Caco-2 (cell line): ENCODE results near the gene TMEM156. TPM values are rescaled to one million over a fixed set of nuclear protein-coding genes. Genes with fewer than 3 reads are reported as not detected.

Source experiments
- BruUV-seq: library from RNA; stranded (reverse); fragments of 400-500 nt; replicated peaks from 2 replicates; lab custom pipeline; 2021; lab: Mats Ljungman, UMichigan
- CTCF ChIA-PET: fragments of 300-600 bp; sonication (Branson Sonifier 250); formaldehyde crosslinking; loops from one replicate; lab custom pipeline; 2022; ENCODE audit warnings: antibody characterized with exemption; lab: Charles Lee
- POLR2A ChIA-PET: fragments of 300-600 bp; sonication (Branson Sonifier 250); formaldehyde crosslinking; loops from one replicate; lab custom pipeline; 2022; ENCODE audit warnings: antibody characterized with exemption; lab: Charles Lee
- DNase-seq, 2 experiments: peaks; one replicate each; pipeline versions ENCODE4 v3.0.0 to v3.0.0-alpha.2; 2020 to 2022
- H3K27me3 ChIP-seq: replicated peaks from 2 replicates; pipeline ENCODE4 v1.6.0; 2011; ENCODE audit warnings: low read length; ENCODE audit not compliant: control insufficient read depth, insufficient read depth
- H3K36me3 ChIP-seq: 2 replicates; pipeline ENCODE4 v1.5.1; 2011; ENCODE audit warnings: low read length; ENCODE audit not compliant: control insufficient read depth, insufficient read depth
- H3K4me1 ChIP-seq: fragments of 250-450 bp; sonication (Bioruptor Pico); 2 replicates; pipeline ENCODE4 v1.5.1; 2020; ENCODE audit warnings: mild to moderate bottlenecking
- H3K4me3 ChIP-seq: 2 replicates; pipeline ENCODE4 v1.5.1; 2011; ENCODE audit warnings: low read depth, mild to moderate bottlenecking, control low read depth, low read length
- H3K9me3 ChIP-seq: fragments of 250-450 bp; sonication (Bioruptor Pico); 2 replicates; pipeline ENCODE4 v1.5.1; 2020; ENCODE audit warnings: mild to moderate bottlenecking, moderate library complexity
- H3K27ac Mint-ChIP-seq: one replicate; pipeline ENCODE4 v1.8.0; 2022; ENCODE audit warnings: mixed read lengths; ENCODE audit not compliant: unreplicated experiment
- H3K27me3 Mint-ChIP-seq: one replicate; pipeline ENCODE4 v1.8.0; 2022; ENCODE audit warnings: mixed read lengths; ENCODE audit not compliant: insufficient read depth, unreplicated experiment
- H3K36me3 Mint-ChIP-seq: one replicate; pipeline ENCODE4 v1.8.0; 2022; ENCODE audit warnings: mild to moderate bottlenecking, mixed read lengths; ENCODE audit not compliant: insufficient read depth, unreplicated experiment
- H3K4me1 Mint-ChIP-seq: one replicate; pipeline ENCODE4 v1.8.0; 2022; ENCODE audit warnings: low read depth, mixed read lengths; ENCODE audit not compliant: unreplicated experiment
- H3K4me3 Mint-ChIP-seq: one replicate; pipeline ENCODE4 v1.8.0; 2022; ENCODE audit warnings: mild to moderate bottlenecking, moderate library complexity, mixed read lengths; ENCODE audit not compliant: unreplicated experiment
- H3K9me3 Mint-ChIP-seq: one replicate; pipeline ENCODE4 v1.8.0; 2022; ENCODE audit warnings: mixed read lengths; ENCODE audit not compliant: unreplicated experiment
- intact Hi-C: fragments of 100-400 bp; cut with micrococcal nuclease; formaldehyde crosslinking; loops from one replicate; pipeline ENCODE4 v1.10.0; 2022; ENCODE audit not compliant: unreplicated experiment
- total RNA-seq: library from RNA; stranded (reverse); gene quantifications from 2 replicates; pipeline ENCODE4 v1.2.3, GENCODE V29; 2022
- TF ChIP-seq, protein P1 (sequence below), 2 experiments: fragments of 200-600 bp in 1 of 2; IDR thresholded peaks; 1 replicate in 1 of 2; 2 replicates in 1 of 2; pipeline versions ENCODE4 v1.5.1 to v1.8.0; 2011 to 2022; ENCODE audit warnings: antibody characterized with exemption in 1 of 2, control low read depth in 1 of 2, inconsistent platforms in 1 of 2, low read depth in 1 of 2, low read length in 1 of 2, mild to moderate bottlenecking in 1 of 2, moderate library complexity in 1 of 2; ENCODE audit not compliant: insufficient read depth in 1 of 2, severe bottlenecking in 1 of 2, unreplicated experiment in 1 of 2

Gene TMEM156
- total RNA-seq, 1 experiment from 2014 or later = not detected

GRCh38 chr4:38985410-38986100, 46.7 kb downstream of the TMEM156 start:
- Histone ChIP-seq H3K27me3 (no peaks in the 10 kb centered on the region), H3K36me3 (no peaks in the 10 kb centered on the region), H3K9me3 (no peaks in the 10 kb centered on the region), H3K4me1 (0 out of 2 replicates have a peak, but pooled peaks cover 5% of the 10 kb centered on the region), H3K4me3 (no peak overlapping the region)
- H3K27ac Mint-ChIP-seq = no peak overlapping the region
- no peaks in the 10 kb centered on the region for H3K27me3 Mint-ChIP-seq
- no peaks in the 10 kb centered on the region for H3K36me3 Mint-ChIP-seq
- DNase-seq = no peak
- no peaks in the 10 kb centered on the region for H3K9me3 Mint-ChIP-seq
- POLR2A ChIA-PET = no interaction called here
- no peaks in the 10 kb centered on the region for H3K4me1 Mint-ChIP-seq
- H3K4me3 Mint-ChIP-seq = no peak overlapping the region
- intact Hi-C loops = no loop called here
- CTCF ChIA-PET = interaction anchor here (0.5 kb wide), 1 partner anchor 1159 kb away, joined by 3 read pairs; no protein-coding TSS in a partner anchor
- no TSS peak for BruUV-seq
- TF ChIP-seq, protein P1, sequence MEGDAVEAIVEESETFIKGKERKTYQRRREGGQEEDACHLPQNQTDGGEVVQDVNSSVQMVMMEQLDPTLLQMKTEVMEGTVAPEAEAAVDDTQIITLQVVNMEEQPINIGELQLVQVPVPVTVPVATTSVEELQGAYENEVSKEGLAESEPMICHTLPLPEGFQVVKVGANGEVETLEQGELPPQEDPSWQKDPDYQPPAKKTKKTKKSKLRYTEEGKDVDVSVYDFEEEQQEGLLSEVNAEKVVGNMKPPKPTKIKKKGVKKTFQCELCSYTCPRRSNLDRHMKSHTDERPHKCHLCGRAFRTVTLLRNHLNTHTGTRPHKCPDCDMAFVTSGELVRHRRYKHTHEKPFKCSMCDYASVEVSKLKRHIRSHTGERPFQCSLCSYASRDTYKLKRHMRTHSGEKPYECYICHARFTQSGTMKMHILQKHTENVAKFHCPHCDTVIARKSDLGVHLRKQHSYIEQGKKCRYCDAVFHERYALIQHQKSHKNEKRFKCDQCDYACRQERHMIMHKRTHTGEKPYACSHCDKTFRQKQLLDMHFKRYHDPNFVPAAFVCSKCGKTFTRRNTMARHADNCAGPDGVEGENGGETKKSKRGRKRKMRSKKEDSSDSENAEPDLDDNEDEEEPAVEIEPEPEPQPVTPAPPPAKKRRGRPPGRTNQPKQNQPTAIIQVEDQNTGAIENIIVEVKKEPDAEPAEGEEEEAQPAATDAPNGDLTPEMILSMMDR (IDR thresholded peaks at IDR 0.05; ENCODE audit: insufficient read depth in 1 of 2, low read depth in 1 of 2, low read length in 1 of 2, severe bottlenecking in 1 of 2, unreplicated experiment in 1 of 2) = no peak

GRCh38 chr4:38983787-38984598, 48.2 kb downstream of the TMEM156 start:
- BruUV-seq = no TSS peak
- CTCF ChIA-PET = interaction anchor here (0.6 kb wide), 1 partner anchor 18 kb away, joined by 6 read pairs; no protein-coding TSS in a partner anchor
- intact Hi-C loops = no loop called here

DNA sequence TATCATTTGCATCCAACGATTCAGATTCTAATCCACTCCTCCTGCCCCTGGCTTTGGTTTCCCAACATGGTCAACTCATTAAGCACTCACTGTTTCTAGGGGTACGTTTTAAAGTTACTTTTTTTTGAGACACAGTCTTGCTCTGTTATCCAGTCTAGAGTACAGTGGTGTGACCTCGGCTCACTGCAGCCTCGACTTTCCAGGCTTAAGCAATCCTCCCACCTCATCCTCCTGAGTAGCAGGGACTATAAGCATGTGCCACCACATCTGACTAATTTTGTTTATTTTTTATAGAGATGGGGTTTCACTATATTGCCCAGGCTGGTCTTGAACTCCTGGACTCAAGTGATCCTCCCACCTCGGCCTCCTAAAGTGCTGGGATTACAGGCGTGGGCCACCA, 48.9 kb downstream of the TMEM156 start:
- no peaks in the 10 kb centered on the region for H3K9me3 ChIP-seq
- Mint-ChIP-seq H3K36me3 (no peaks in the 10 kb centered on the region), H3K27me3 (no peaks in the 10 kb centered on the region), H3K9me3 (no peaks in the 10 kb centered on the region), H3K4me3 (no peak overlapping the region), H3K4me1 (no peaks in the 10 kb centered on the region), H3K27ac (no peak overlapping the region)
- no peak overlapping the region for H3K4me3 ChIP-seq
- TF ChIP-seq, protein P1 (IDR thresholded peaks at IDR 0.05; ENCODE audit: insufficient read depth in 1 of 2, low read depth in 1 of 2, low read length in 1 of 2, severe bottlenecking in 1 of 2, unreplicated experiment in 1 of 2) = no peak
- H3K36me3 ChIP-seq = no peaks in the 10 kb centered on the region
- no peaks in the 10 kb centered on the region for H3K27me3 ChIP-seq
- ChIA-PET CTCF (no interaction called here), POLR2A (no interaction called here)
- 0 out of 2 replicates have a peak, but pooled peaks cover 5% of the 10 kb centered on the region for H3K4me1 ChIP-seq
- BruUV-seq = no TSS peak
- no peak for DNase-seq
- intact Hi-C loops = no loop called here

More at GRCh38 chr4:38983787-38984598, 48.2 kb downstream of the TMEM156 start:
- H3K4me3 Mint-ChIP-seq = no peak overlapping the region
- no peaks in the 10 kb centered on the region for H3K36me3 ChIP-seq
- no peaks in the 10 kb centered on the region for H3K27me3 Mint-ChIP-seq
- no peaks in the 10 kb centered on the region for H3K27me3 ChIP-seq
- H3K36me3 Mint-ChIP-seq = no peaks in the 10 kb centered on the region
- no peaks in the 10 kb centered on the region for H3K4me1 Mint-ChIP-seq
- H3K27ac Mint-ChIP-seq = no peak overlapping the region
- DNase-seq = no peak
- 0 out of 2 replicates have a peak, but pooled peaks cover 5% of the 10 kb centered on the region for H3K4me1 ChIP-seq
- TF ChIP-seq, protein P1 (IDR thresholded peaks at IDR 0.05; ENCODE audit: insufficient read depth in 1 of 2, low read depth in 1 of 2, low read length in 1 of 2, severe bottlenecking in 1 of 2, unreplicated experiment in 1 of 2) = no peak
- no peak overlapping the region for H3K4me3 ChIP-seq
- POLR2A ChIA-PET = no interaction called here
- H3K9me3 ChIP-seq = no peaks in the 10 kb centered on the region
- no peaks in the 10 kb centered on the region for H3K9me3 Mint-ChIP-seq
